ENCODE results near the gene C1orf21.

The C1orf21 gene

GRCh38 chr1:184557423-184558347 is 170.9 kb downstream of the C1orf21 start:
- no peak for DNase-seq (ENCODE audit: low read depth)

- DNase-seq (ENCODE audit: low read depth) = no peak
Observed at GRCh38 chr1:184558691-184559090, 171.9 kb downstream of the C1orf21 start.

- DNase-seq (ENCODE audit: low read depth) = no peak
Observed at GRCh38 chr1:184559117-184559713, 172.4 kb downstream of the C1orf21 start.

- no peak for DNase-seq (ENCODE audit: low read depth)
Observed at GRCh38 chr1:184562806-184563205, 176.0 kb downstream of the C1orf21 start.

- peak; percentile 29 for DNase-seq (ENCODE audit: low read depth)
Observed at GRCh38 chr1:184563308-184563707, 176.5 kb downstream of the C1orf21 start.

- DNase-seq (ENCODE audit: low read depth) = no peak
Observed at GRCh38 chr1:184567009-184567408, 180.2 kb downstream of the C1orf21 start.

- DNase-seq (ENCODE audit: low read depth) = no peak
Observed at GRCh38 chr1:184567637-184568036, 180.8 kb downstream of the C1orf21 start.

GRCh38 chr1:184568148-184568547 is 181.3 kb downstream of the C1orf21 start:
- no peak for DNase-seq (ENCODE audit: low read depth)

- no peak for DNase-seq (ENCODE audit: low read depth)
Observed at GRCh38 chr1:184569106-184569505, 182.3 kb downstream of the C1orf21 start.

GRCh38 chr1:184574588-184574987 is 187.8 kb downstream of the C1orf21 start:
- DNase-seq (ENCODE audit: low read depth) = no peak

- DNase-seq (ENCODE audit: low read depth) = peak; percentile 56
Observed at GRCh38 chr1:184576822-184577221, 190.0 kb downstream of the C1orf21 start.

GRCh38 chr1:184577319-184577718 is 190.5 kb downstream of the C1orf21 start:
- DNase-seq (ENCODE audit: low read depth) = peak; percentile 27

- DNase-seq (ENCODE audit: low read depth) = no peak
Observed at GRCh38 chr1:184582411-184582810, 195.6 kb downstream of the C1orf21 start.

GRCh38 chr1:184583849-184584248 is 197.0 kb downstream of the C1orf21 start:
- DNase-seq (ENCODE audit: low read depth) = no peak

GRCh38 chr1:184588701-184589100 is 201.9 kb downstream of the C1orf21 start:
- no peak for DNase-seq (ENCODE audit: low read depth)

- DNase-seq (ENCODE audit: low read depth) = no peak
Observed at GRCh38 chr1:184590163-184590750, 203.4 kb downstream of the C1orf21 start.

- no peak for DNase-seq (ENCODE audit: low read depth)
Observed at GRCh38 chr1:184593597-184593996, 206.8 kb downstream of the C1orf21 start.

GRCh38 chr1:184595596-184595995 is 208.8 kb downstream of the C1orf21 start:
- DNase-seq (ENCODE audit: low read depth) = peak; percentile 63

GRCh38 chr1:184596950-184597645 is 210.3 kb downstream of the C1orf21 start:
- no peak for DNase-seq (ENCODE audit: low read depth)

- peak; percentile 42 for DNase-seq (ENCODE audit: low read depth)
Observed at GRCh38 chr1:184597650-184598357, 211.0 kb downstream of the C1orf21 start.

- DNase-seq (ENCODE audit: low read depth) = no peak
Observed at GRCh38 chr1:184598403-184599193, 211.8 kb downstream of the C1orf21 start.

Data from fibroblast of gingiva (primary cell).